ENCODE measurements around the gene SAMD9. TPM values are rescaled to one million over a fixed set of nuclear protein-coding genes. Genes with fewer than 3 reads are reported as not detected.

SAMD9 gene
- total RNA-seq, result 2.8 TPM
- long read RNA-seq, full-length matches to known transcripts, result 1 of 1 reads
- long read RNA-seq, partial matches to known transcripts, result 0 of 1 reads
- long read RNA-seq, other reads (novel, unspliced or antisense), result 0 of 1 reads

DNA sequence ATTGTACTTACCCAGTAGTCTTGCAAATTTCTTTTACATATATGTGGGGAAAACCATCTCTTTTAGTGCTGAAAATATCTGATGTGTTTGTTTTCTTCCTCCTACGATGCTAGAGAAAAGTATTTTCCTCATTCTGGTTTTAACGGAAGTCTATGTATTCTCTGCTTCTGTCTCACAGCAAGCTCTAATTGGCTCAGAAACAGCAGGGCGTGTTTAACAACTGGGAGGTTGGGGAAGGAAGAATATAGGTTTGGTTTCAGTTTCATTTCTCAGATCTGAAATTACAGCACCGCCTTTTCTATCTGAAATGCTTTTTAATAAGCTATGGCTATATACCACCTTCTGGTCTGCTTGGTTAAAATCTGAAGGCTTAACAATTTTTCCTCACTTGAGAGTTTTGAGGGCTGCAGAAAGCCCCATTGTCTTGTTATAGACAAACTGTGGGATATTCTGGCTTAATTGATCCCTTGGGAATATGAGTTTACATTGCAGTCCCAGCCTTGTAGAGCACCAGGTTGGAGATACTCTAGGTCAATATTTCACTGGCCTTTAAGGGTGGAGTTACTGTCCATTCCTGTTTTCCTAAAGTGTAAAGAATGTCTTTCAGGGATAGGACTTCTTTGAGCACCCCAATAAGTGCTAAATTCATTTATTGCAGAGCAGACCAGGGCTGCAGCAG, at the start of gene SAMD9:
SAMD9 (minus strand) TSS at position 128 of the 679 bp plus-strand sequence. CDS start 11,882 bp downstream, outside the sequence.
- Histone ChIP-seq H3K36me3 (peaks cover 28% of the 10 kb centered on the region), H3K4me3 (peak within 1 kb of the TSS; percentile 61), H3K27me3 (ENCODE audit: low read depth) (no peaks in the 10 kb centered on the region), H3K27ac (replicated peaks) (peak within 1 kb of the TSS; percentile 72), H3K9me3 (replicated peaks) (peaks cover 50% of the 10 kb centered on the region), H3K4me1 (peaks cover 26% of the 10 kb centered on the region)
- TF ChIP-seq, protein P1, sequence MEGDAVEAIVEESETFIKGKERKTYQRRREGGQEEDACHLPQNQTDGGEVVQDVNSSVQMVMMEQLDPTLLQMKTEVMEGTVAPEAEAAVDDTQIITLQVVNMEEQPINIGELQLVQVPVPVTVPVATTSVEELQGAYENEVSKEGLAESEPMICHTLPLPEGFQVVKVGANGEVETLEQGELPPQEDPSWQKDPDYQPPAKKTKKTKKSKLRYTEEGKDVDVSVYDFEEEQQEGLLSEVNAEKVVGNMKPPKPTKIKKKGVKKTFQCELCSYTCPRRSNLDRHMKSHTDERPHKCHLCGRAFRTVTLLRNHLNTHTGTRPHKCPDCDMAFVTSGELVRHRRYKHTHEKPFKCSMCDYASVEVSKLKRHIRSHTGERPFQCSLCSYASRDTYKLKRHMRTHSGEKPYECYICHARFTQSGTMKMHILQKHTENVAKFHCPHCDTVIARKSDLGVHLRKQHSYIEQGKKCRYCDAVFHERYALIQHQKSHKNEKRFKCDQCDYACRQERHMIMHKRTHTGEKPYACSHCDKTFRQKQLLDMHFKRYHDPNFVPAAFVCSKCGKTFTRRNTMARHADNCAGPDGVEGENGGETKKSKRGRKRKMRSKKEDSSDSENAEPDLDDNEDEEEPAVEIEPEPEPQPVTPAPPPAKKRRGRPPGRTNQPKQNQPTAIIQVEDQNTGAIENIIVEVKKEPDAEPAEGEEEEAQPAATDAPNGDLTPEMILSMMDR (IDR thresholded peaks at IDR 0.05; ENCODE audit: borderline replicate concordance), result no peak
- DNase-seq, result no peak
- intact Hi-C loops (cut with micrococcal nuclease), result no loop called here

DNA sequence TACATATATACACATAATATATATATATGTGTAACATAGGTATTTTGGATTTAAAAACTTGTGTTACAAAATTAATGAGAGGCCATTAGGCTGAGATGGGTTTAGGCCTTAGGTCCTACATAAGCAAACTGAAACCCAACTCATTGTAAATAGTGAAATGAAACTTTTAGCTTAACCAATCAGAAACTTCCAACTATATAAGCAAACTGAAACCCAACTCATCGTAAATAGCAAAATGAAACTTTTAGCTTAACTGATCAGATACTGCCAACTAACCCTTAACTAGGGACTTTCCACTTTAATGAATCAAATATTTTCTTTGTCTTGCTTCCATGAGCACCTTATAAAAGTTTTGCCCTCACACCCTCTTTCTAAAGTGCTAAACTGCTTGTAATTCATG, 47.7 kb upstream of the SAMD9 start:
- no peaks in the 10 kb centered on the region for H3K27me3 ChIP-seq (ENCODE audit: low read depth)
- TF ChIP-seq, protein P1 (IDR thresholded peaks at IDR 0.05; ENCODE audit: borderline replicate concordance), result no peak
- H3K4me1 ChIP-seq, result no peaks in the 10 kb centered on the region
- H3K27ac ChIP-seq (replicated peaks), result no peak overlapping the region
- intact Hi-C loops (cut with micrococcal nuclease), result no loop called here
- H3K4me3 ChIP-seq, result no peak overlapping the region
- H3K36me3 ChIP-seq, result no peaks in the 10 kb centered on the region
- DNase-seq, result no peak
- H3K9me3 ChIP-seq (replicated peaks), result peaks cover 37% of the 10 kb centered on the region

DNA sequence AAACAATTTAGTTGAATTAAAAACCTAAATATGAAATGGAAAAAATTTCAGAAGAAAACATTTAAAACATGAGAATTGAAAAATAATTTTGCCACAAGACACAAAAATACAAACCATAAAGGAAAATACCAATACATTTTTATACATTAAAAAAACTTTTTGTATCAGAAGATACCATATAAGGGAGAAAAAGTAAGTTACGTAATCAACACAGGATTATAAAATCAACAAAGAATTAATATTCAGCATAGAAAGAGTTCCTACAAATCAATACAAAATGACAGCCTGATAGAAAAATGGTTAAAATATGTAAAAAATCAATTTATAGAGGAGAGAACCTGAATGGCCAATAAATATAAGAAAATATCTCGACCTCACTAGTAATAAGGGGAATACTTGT, 47.0 kb upstream of the SAMD9 start:
- Histone ChIP-seq H3K27me3 (ENCODE audit: low read depth) (no peaks in the 10 kb centered on the region), H3K4me3 (no peak overlapping the region), H3K36me3 (no peaks in the 10 kb centered on the region), H3K9me3 (replicated peaks) (peaks cover 30% of the 10 kb centered on the region), H3K27ac (replicated peaks) (no peak overlapping the region), H3K4me1 (no peaks in the 10 kb centered on the region)
- intact Hi-C loops (cut with micrococcal nuclease), result no loop called here
- no peak for DNase-seq
- TF ChIP-seq, protein P1 (IDR thresholded peaks at IDR 0.05; ENCODE audit: borderline replicate concordance), result no peak

DNA sequence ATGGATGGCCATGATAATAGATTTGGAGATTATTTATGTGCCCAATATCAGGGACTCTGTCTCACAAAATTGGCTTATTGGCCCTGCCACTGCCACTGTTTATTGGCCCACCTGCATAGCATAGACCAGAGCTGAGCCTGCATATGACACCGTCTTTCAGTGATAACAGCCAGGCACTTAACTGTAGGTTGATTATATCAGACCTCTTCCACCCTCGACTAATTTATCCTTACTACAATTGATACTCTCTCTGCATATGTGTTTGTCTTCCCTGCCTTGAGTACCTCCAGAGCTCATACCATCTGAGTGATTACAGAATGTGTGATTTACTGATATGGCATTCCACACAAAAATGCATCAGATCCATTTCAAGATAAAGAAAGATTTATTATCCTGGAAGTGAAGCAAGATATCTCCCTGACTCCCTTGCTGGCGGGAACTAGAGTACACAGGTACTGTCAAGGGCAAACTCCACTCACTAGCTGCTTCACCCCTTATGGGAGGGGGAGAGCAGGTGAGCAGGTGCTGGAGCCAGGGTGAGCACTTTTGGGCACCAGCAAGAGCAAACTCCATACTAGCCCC, 43.5 kb upstream of the SAMD9 start:
- Histone ChIP-seq H3K9me3 (replicated peaks) (peaks cover 7% of the 10 kb centered on the region), H3K4me1 (no peaks in the 10 kb centered on the region), H3K27me3 (ENCODE audit: low read depth) (no peaks in the 10 kb centered on the region), H3K36me3 (no peaks in the 10 kb centered on the region), H3K27ac (replicated peaks) (no peak overlapping the region), H3K4me3 (no peak overlapping the region)
- intact Hi-C loops (cut with micrococcal nuclease), result no loop called here
- DNase-seq, result no peak
- TF ChIP-seq, protein P1 (IDR thresholded peaks at IDR 0.05; ENCODE audit: borderline replicate concordance), result no peak

DNA sequence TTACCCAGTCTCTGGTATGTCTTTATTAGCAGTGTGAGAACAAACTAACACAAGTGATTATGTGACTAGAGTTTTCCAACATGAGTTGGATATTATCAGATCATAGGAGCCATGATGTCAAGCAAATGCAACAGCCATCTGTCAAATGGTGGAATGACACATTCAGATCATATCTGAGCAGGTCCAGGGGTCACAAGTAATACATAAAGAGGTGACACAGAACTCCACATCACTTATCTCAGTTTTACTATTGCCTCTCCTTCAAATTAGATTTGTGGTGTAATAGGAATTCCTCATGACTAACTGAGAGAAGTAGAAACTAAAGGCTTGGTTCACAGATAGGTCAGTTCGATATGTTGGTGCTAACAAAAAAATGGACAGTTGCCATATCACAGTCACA, 42.6 kb upstream of the SAMD9 start:
- no peak overlapping the region for H3K4me3 ChIP-seq
- peaks cover 7% of the 10 kb centered on the region for H3K9me3 ChIP-seq (replicated peaks)
- DNase-seq, result no peak
- TF ChIP-seq, protein P1 (IDR thresholded peaks at IDR 0.05; ENCODE audit: borderline replicate concordance), result no peak
- H3K36me3 ChIP-seq, result no peaks in the 10 kb centered on the region
- no peaks in the 10 kb centered on the region for H3K4me1 ChIP-seq
- H3K27me3 ChIP-seq (ENCODE audit: low read depth), result no peaks in the 10 kb centered on the region
- H3K27ac ChIP-seq (replicated peaks), result no peak overlapping the region
- intact Hi-C loops (cut with micrococcal nuclease), result no loop called here
